HG03280 (cell line): ENCODE data around the gene MRTFA.
"Not testable (repeated sequence)": the region's sequence is repeated elsewhere in the genome, so short reads cannot be mapped to it uniquely, and the experiment has no call there.

Experiments
- ATAC-seq: cut with Tn5 transposase; IDR thresholded peaks from one replicate; pipeline ENCODE4 v1.9.1; 2021; ENCODE audit warnings: mild to moderate bottlenecking, moderate library complexity; ENCODE audit not compliant: unreplicated experiment

Gene MRTFA

DNA sequence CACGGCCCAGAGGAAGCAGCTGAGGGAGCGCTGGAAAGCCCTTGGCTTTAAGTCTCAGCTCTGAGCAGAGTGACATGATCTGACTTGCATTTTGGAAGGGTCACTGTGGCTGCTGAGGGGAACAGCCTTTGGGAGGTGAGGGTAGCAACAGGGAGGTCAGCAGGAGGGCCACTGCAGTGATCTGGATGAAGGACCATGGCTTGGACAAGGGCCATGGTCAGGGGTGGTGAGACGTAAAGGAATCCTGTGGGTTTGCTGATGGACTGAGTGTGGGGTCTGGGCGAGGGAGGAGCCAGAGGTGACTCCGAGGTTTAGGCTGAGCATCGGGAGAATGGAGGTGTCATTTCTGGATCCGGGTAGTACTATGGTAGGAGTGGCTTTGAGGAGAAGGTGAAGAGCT, 232.9 kb downstream of the MRTFA start:
- no peak for ATAC-seq

DNA sequence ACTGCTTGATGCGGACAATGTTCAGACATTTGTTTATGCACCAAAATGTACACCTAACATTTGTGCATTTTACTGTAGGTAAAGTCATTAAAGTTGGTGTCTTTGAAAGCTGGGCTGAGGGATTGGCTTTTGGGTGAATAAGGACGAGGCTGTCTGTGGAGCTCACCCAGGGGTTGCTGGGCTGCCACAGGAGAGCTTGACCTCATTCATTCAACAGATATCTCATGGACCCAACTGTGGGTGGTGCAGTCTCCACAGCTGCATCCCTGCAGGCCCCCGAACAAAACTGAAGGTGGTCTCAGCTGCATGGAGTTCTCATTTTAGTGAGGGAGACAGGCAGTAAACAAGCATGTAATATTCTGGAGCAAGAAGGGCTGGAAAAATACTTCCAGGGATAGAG, 233.4 kb downstream of the MRTFA start:
- no peak for ATAC-seq

DNA sequence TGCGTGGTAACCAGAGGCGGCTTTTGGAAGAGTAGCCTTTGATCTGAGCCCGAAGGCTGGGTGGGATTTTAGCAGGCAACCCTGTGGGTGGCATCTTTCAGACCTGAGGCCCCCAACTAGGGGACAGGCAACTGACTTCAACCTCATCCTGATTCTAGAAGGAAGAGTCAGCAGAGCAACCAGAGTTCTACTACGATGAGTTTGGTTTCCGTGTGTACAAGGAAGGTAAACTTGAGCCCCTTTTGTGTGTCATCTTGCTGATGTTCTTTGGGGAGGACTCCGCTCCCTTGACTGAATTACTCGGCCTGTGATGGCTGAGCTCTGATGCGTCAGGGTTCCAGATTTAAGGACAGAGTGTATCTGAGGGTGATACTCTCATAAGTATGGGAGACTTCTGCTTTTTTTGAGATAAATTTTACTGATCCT, 234.5 kb downstream of the MRTFA start:
- no peak for ATAC-seq

DNA sequence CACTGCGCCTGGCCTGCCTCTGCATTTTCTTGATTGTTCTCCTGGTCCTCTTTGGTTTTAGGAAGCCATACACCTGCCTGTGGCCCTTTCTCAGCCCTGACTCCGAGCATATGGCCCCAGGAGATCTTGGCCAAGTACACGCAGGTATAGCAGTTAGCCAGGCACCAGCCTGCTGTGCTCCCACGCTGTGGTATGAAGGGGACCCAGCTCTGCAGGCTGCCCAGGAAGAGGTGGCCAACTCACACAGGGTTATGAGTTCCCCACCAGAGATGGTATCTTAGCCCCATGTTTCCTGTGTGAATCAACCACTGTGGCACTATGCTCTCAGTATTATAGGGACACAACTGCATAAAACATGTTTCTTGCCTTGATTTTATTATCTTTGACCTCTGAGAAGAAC, 235.0 kb downstream of the MRTFA start:
- no peak for ATAC-seq

DNA sequence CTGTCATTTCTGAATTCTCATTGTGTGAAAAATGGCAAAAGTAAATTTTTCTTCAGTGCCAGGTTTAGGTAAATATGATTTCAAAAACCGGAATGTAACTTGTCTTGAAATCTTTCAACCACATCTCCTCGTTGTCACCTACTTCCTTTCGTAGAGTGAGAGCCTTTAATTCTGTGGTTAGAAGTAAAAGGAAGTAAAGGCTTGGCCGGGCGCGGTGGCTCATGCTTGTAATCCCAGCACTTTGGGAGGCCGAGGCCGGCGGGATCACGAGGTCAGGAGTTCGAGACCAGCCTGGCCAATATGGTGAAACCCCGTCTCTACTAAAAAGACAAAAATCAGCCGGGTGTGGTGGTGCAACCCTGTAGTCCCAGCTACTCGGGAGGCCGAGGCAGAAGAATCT, 236.4 kb downstream of the MRTFA start:
- ATAC-seq = no peak

DNA sequence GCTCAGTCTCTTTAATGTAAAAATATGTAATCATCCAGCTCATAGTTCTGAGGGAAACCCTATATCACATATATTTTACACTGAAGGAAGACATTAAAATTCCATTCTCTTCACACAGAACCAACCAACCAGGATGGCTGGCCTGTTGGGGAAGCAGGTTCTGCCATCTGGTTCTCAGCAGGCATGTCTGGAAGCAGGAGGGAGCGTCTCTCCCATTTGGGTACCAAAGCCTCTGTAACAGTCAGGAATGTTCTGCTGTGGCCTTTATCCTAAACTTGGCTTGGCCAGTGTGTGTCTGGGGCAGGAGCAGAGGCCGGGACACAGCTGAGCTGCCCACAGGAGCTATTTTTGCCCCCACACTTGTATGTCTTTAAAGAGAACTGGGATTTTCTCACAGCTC, 236.9 kb downstream of the MRTFA start:
- no peak for ATAC-seq

DNA sequence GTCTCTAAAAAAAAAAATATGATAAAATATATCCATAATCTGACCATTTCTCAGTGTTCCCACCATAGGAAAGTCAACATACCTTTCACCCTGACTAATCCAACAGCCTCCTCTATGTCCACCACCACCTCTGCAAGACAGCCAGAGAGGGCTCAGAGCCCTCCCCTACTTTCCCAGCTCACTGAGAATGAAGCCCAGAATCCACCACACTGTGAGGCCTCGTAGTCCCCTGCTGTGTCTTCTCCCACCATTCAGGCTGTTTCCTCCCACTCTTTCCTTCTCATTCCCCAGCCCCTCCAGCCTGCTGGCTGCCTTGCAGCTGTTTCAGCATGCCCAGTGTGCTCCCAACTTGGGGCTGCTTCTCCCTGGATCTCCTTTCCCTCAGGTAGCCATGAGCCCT, 239.1 kb downstream of the MRTFA start:
- no peak for ATAC-seq

DNA sequence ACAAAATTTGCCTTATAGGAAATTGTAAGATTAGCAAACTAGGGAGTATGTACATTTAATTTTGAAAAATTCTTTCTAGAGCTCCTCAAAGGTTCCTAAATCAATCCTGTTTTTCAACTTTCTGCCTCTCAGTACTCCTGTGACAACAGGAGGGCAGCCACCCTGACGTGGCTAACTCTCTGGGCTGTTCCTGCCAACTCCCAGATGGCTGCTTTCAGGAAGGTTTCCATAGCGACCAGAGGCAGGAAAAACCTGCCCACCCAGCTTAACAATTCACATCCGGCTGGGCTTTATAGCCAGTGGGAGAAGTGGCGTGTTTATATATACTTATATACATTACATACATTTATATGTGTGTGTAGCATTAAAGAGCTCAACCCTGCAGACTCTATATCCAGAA, 239.6 kb downstream of the MRTFA start:
- ATAC-seq = no peak

DNA sequence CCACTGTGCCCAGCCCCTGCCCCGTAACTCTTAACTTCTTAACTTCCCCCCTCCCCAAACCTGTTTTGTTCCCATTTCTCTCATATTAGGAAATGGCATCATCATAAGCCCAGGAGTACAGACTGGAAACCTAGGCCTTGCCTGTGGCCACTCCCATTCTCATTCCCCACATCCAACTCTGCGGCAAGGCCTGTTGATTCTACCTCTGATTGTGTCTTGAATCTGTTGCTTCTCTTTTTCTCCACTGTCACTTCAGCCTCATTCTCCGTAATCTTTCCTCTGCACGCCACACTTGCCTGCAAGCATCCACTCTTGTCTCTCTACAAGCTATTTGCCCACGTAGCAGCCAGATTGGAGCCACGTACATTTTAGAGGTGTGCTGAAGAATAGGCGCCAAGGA, 240.9 kb downstream of the MRTFA start:
- no peak for ATAC-seq

DNA sequence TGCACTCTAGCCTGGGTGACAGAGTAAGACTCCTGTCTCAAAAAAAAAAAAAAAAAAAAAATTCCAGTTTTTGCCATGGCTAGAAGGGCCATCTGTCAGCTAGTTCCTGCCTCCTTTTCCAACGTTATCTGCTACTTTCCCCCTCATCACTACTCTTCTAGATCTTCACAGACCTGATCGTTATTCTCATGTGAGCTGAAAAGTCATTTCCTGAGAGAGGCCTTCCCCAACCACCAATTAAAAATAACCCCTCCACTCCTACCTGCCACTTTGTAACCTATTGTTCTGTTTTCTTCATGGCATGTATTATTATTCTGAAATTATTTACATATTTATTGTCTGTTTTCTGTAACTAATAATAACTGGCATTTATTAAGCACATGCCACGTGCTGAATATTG, 241.9 kb downstream of the MRTFA start:
- ATAC-seq = no peak

DNA sequence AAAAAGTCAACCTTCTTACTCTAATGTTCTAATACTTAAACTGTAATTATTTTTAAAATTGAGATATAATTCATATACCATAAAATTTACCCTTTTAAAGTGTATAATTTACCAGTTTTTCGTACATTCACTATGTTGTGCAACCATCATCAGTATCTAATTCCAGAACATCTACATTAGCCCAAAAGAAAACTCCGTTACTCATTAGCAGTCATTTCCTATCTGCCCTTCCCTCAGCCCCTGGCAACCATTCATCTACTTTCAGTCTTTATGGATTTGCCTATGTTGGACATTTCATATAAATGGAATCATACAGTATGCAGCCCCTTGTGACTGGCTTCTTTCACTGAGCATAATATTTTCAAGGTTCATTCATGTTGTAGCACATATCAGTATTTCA, 243.9 kb downstream of the MRTFA start:
- no peak for ATAC-seq

DNA sequence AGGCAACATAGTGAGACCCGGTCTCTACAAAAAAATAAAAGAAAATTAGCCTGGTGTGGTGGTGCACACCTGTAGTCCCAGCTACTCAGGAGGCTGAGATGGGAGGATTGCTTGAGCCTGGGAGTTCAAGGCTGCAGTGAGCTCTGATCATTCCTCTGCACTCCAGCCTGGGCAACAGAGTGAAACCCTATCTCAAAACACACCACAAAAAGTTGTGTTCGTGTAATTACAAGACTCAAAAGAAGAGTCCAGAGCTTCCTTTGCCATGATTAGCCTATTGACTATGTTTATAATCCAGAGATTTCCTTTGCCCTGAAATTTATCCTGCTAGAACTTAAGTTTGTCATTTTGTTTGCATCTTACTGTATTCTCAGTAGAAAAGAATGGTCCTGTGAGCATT, 245.1 kb downstream of the MRTFA start:
- ATAC-seq = no peak

DNA sequence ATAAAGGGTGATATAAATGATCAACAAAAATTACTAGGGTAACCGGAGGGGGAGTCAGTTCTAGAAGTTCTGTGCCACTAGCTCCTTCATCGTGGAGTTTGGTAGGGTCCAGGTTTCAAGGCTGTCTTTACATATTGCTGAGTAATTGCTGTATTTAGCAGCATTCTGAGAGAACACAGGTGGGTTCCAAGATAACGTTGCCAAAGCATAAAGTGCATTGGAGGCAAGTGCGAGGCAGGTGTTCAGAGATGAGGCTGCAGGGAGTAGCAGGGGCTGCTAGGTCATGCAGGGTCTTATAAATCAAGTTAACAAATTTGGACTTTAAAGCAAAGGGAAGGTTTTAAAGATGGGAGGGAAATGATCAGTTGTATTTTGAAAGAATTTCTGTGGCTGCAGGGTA, 248.3 kb downstream of the MRTFA start:
- no peak for ATAC-seq

DNA sequence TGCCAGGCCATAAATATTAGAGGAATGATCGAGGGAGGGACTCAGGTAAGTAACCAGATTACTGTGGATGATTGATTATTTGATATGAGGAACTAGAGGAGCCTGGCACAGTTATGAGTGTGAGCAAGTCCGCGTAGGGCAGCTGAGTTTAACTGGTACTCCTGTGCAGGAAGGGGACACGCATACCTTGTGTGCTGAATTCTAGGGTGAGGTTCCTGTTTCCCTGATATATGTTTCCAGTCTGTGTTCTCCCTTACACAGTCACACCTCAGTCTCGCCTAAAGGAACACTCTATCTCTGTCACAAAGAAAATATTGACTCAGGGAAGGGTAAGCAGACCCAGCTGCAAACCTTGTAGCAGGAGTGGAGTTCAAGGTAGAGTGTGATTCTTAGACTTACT, 248.8 kb downstream of the MRTFA start:
- no peak for ATAC-seq

DNA sequence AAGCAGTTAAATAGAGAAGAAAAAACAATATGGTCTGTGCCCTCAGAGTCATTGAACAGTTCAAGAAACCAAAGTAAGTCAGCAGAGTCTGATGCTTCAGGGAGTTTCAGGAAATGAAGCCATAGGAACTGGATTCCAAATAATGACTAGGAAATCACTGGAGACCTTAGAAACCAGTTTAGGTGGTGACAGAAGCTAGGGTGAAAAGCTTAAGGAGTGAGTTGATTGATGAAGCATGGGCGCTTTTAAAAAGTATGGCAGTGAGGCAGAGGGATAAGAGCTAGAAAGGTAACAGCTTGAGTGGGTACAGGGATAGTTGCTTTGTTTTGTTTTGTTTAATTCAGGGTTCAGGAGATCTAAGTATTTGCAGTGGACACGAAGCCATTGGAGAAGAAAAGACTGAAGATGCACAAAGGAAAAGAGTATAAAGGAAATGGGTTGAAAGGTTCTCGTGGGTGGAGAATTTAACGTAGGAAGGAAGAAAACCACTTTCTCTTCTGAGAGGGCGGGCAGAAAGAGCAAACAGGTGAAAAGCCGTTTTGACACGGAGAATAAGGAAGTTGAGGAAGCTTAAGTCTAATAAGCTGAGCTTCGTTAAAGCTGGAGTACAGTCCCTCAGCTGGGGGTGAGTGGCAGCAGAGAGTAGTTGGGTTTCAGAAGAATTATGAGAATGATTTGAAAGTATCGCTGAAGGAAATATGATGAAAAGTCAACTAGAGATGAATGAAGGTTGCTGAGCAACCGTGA, 251.3 kb downstream of the MRTFA start:
- ATAC-seq = no peak

DNA sequence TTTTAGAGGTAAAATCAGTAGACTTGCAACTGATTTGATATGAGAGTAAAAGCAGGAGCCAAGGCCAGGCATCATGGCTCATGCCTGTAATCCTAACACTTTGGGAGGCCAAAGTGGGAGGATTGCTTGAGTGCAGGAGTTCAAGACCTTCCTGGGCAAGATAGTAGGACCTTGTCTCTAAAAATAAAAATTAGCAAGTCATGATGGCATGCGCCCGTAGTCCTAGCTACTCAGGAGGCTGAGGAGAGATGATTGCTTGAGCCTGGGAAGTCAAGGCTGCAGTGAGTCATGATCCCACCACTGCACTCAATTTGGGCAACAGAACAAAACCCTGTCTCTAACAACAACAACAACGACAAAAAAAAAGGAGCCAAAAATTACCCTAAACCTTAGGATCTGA, 252.6 kb downstream of the MRTFA start:
- ATAC-seq = no peak

DNA sequence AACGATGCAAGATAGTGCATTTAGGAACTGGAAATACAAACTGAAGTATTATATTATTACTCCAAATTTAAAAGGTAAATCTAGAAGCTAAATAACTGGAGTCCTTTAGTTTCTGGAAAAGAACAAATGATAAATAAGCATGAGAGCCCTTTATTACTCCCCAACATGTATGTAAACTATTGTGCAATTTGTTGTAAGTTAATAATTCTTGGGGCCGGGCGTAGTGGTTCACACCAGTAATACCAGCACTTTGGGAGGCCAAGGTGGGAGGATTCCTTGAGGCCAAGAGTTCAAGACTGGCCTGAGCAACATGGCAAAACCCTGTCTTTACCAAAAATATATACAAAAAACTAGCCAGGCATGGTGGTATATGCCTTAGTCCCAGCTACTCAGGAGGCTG, 255.1 kb downstream of the MRTFA start:
- ATAC-seq = no peak

DNA sequence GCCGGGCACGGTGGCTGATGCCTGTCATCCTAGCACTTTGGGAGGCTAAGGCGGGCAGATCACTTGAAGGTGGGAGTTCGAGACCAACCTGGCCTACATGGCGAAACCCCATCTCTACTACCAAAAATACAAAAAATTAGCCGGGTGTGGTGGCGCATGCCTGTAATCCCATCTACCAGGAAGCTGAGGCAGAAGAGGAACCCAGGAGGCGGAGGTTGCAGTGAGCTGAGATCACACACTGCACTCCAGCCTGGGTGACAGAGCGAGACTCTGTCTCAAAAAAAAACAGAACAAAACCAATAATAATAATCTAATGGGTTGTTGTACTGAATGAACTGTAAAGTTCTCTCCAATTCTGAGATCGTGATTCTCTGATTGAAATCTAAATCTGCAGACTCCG, 258.1 kb downstream of the MRTFA start:
- not testable (repeated sequence) for ATAC-seq

DNA sequence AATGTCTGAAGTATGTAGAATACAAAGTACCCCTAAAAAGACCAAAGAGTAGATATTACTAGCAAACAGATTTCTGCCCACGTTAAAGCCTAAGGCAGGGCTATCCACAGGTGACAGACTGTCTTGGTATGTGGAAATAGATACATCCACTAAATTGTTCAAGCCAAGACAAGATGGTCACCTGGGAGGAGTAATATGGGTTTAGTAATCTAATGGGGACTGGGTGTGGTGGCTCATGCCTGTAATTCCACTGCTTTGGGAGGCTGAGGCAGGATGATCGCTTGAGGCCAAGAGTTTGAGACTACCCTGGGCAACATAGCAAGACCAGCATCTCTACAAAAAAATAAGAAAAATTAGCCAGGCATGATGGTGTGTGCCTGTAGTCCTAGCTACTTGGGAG, 258.6 kb downstream of the MRTFA start:
- ATAC-seq = no peak

DNA sequence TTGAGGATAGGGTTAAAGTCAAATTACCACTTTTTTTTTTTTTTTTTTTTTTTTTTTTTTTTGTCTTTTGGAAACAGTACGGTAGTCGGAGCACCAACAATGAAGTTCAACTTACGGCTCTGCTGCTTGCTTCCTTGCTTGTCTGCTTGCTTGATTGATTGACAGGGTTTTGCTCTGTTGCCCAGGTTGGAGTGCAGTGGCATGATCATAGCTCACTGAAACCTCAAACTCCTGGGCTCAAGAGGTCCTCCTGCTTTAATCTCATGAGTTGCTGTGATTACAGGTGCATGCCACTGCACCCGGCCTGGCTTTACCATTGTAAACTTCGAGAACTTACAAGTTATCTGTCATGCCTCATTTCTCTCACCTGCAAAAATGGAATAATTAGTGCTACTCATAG, 260.4 kb downstream of the MRTFA start:
- no peak for ATAC-seq

DNA sequence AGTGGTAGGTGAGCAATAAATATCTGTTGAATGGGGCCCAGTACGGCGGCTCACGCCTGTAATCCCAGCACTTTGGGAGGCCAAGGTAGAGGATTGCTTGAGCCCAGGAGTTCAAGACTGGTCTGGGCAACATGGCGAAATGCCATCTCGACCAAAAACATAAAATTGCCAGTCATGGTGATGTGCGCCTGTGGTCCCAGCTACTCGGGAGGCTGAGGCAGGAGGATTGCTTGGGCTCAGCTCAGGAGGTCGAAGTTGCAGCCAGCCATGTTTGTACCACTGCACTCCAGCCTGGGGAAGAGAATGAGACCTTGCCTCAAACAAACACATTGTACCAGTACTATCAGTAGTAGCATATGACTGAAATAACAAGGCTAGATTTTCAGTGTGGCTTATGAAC, 262.0 kb downstream of the MRTFA start:
- ATAC-seq = no peak

DNA sequence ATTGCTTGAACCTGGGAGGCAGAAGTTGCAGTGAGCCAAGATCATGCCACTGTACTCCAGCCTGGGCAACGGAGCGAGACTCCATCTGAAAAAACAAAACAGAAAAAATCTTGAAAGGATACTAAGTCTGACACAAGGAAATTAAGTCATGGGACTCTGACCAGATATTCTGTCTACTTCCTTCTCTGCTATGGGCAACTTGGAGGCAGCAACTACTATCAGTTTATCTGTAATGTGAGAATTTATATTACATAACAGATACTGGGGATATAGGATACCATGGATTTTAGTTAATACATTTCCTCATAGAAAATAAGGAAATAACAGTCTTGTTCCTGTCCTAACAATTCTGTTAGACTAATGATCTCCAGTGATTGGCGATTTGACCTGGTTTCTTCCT, 267.7 kb downstream of the MRTFA start:
- ATAC-seq = no peak

DNA sequence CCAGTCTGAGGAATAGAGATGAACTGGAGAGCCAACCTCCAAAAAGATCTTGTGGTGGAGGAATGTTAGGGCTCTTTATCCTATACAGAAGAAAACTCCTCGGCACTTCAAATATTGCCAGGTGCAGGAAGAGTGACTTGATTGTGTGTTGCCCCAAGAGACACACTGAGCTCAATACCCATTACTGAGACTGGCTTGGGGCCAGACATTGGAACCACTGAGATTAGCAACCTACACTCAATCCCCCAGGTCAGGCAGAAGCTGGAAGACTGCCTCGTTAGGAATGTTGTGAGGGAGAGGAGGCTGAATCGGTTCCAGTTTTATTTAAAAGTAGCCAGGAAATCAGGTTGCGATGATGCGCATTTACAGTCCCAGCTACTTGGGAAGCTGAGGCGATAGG, 268.5 kb downstream of the MRTFA start:
- no peak for ATAC-seq
